ENCODE measurements around the gene GALNT2. TPM values are rescaled to one million over a fixed set of nuclear protein-coding genes. Genes with fewer than 3 reads are reported as not detected.

GALNT2 gene
- total and polyA plus RNA-seq, 9 of the 15 experiments (the other 6 are each of a cell fraction or from before 2014, with no cell fraction given): 1.6 to 106 (median 51.9) TPM

DNA sequence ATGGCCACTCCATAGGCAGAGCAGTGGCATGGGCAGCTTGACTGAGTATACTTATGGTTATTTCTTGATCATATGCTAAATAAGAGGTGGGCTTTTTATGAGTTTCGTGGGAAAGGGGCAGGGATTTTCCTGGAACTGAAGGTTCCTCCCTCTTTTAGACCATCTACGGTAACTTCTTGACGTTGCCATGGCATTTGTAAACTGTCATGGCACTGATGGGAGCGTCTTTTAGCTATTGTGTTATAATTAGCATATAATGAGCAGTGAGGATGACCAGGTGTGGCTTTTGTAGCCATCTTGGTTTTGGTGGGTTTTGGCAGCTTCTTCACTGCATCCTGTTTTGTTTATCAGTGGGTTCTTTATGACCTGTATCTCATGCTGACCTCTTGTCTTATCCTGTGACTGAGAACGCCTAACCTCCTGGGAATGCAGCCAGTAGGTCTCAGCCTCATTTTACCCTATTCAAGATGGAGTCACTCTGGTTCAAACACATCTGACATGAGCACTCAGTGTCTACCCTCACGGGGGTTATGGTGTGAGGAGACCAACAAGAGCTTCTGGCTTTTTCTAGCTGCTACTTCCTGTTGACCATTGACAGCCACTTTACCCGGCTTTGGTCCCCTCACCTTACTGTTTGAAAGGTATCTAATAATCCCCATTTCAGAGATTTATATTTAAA is 71.7 kb downstream of the GALNT2 start (continued):
- TF ChIP-seq SMC3 (conservative IDR thresholded peaks at IDR 0.05; ENCODE audit: insufficient read depth, low read depth, low read length): no peak
- no peak for TF ChIP-seq XRCC5 (IDR thresholded peaks at IDR 0.05; ENCODE audit: low read depth, low read length)
- peak; percentile 75; the same call in 1 of the 2 replicates for TF ChIP-seq HMG20A (CRISPR knock-in tag; conservative IDR thresholded peaks at IDR 0.05)
- TF ChIP-seq E2F1 (CRISPR knock-in tag; IDR thresholded peaks at IDR 0.05): no peak
- no peak for TF ChIP-seq SETDB1 (IDR thresholded peaks at IDR 0.05; ENCODE audit: low read length)
- TF ChIP-seq ZNF551 (CRISPR knock-in tag; IDR thresholded peaks at IDR 0.05): no peak
- TF ChIP-seq MIER1 (IDR thresholded peaks at IDR 0.05; ENCODE audit: low read depth): no peak
- no peak for TF ChIP-seq HDAC6 (IDR thresholded peaks at IDR 0.05; ENCODE audit: low read depth, low read length)
- no peak for TF ChIP-seq JUNB (CRISPR knock-in tag; conservative IDR thresholded peaks at IDR 0.05)
- no peak for TF ChIP-seq BCOR (IDR thresholded peaks at IDR 0.05)
- TF ChIP-seq, protein P1, sequence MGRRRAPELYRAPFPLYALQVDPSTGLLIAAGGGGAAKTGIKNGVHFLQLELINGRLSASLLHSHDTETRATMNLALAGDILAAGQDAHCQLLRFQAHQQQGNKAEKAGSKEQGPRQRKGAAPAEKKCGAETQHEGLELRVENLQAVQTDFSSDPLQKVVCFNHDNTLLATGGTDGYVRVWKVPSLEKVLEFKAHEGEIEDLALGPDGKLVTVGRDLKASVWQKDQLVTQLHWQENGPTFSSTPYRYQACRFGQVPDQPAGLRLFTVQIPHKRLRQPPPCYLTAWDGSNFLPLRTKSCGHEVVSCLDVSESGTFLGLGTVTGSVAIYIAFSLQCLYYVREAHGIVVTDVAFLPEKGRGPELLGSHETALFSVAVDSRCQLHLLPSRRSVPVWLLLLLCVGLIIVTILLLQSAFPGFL (CRISPR knock-in tag; IDR thresholded peaks at IDR 0.05): no peak
- TF ChIP-seq SOX6 (IDR thresholded peaks at IDR 0.05): peak; percentile 50; the same call in 1 of the 2 replicates
- no peak for TF ChIP-seq MLLT1 (IDR thresholded peaks at IDR 0.05)
- TF ChIP-seq NKRF (IDR thresholded peaks at IDR 0.05; ENCODE audit: borderline replicate concordance): no peak
- TF ChIP-seq KDM4B (IDR thresholded peaks at IDR 0.05; ENCODE audit: borderline replicate concordance in 2 of 2, low read depth in 1 of 2): no peak
- no peak for TF ChIP-seq ZNF717 (CRISPR knock-in tag; IDR thresholded peaks at IDR 0.05)
- TF ChIP-seq PHTF2 (CRISPR knock-in tag; IDR thresholded peaks at IDR 0.05): peak; percentile 91
- TF ChIP-seq SIN3A (IDR thresholded peaks at IDR 0.05; ENCODE audit: borderline replicate concordance in 2 of 2, control insufficient read depth in 1 of 2, low read depth in 2 of 2, low read length in 2 of 2): no peak
- TF ChIP-seq, protein P2, sequence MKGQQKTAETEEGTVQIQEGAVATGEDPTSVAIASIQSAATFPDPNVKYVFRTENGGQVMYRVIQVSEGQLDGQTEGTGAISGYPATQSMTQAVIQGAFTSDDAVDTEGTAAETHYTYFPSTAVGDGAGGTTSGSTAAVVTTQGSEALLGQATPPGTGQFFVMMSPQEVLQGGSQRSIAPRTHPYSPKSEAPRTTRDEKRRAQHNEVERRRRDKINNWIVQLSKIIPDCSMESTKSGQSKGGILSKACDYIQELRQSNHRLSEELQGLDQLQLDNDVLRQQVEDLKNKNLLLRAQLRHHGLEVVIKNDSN (CRISPR knock-in tag; IDR thresholded peaks at IDR 0.05): no peak
- TF ChIP-seq ZNF583 (CRISPR knock-in tag; IDR thresholded peaks at IDR 0.05): peak; percentile 99
- TF ChIP-seq GATA2 (CRISPR knock-in tag; IDR thresholded peaks at IDR 0.05): no peak
- TF ChIP-seq NFATC3 (IDR thresholded peaks at IDR 0.05): no peak
- no peak for TF ChIP-seq PRMT5 (CRISPR knock-in tag; IDR thresholded peaks at IDR 0.05)
- TF ChIP-seq IFI16 (CRISPR knock-in tag; IDR thresholded peaks at IDR 0.05): peak; percentile 94

All from K562 (cell line).